GM19452 (cell line): ENCODE results near the gene MDFIC.

Experiments
- ATAC-seq: cut with Tn5 transposase; IDR thresholded peaks from one replicate; pipeline ENCODE4 v1.9.1; 2021; ENCODE audit not compliant: unreplicated experiment

MDFIC gene

GRCh38 chr7:114925434-114925833 lies 3.5 kb downstream of the MDFIC start:
- ATAC-seq = no peak

GRCh38 chr7:114928060-114928459 lies 6.2 kb downstream of the MDFIC start:
- no peak for ATAC-seq

DNA sequence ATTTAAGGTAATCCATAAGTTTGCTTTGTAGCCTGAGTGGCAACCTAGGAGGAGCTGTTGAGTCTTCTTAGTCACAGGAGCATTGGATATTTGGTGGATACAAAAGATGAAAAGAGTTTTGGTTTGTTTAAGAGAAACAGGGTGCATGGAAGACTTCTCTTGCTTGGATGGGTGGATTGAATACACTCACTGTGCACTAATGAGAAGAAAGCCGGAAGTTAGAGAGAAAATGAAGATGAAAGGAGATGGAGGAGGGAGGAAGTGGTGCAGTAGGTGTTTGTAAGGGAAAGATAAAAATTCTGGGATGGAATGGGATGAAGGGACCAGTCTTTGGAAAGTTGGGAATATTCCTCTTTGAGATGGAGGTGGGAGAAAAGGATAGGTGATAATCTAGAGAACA lies 7.7 kb downstream of the MDFIC start:
- no peak for ATAC-seq

DNA sequence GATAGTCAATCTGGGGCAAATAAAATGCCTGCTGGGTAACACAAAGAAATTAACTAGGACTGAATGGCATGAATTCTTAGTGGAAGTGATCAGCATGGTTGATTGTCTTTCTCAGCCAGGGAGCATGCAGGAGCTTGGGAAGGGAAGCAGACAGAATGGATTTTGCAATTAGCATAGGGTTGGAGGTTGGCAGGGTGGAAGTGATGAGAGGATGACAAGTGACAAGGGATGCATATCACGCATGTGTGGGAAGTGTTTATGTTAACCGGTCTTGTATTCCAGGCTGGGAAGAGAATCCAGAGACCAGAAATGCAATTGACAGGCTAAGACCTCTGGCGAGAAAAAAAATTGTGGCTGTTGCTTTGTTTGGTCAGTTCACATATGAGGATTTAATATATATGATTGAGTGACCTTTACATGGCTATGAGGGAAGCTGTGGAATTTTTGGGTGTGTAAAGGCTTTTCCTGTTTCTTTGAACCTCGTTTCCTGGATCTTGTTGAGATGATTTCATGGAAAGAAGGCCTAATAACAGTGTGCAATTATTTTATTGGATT lies 8.3 kb downstream of the MDFIC start:
- no peak for ATAC-seq

DNA sequence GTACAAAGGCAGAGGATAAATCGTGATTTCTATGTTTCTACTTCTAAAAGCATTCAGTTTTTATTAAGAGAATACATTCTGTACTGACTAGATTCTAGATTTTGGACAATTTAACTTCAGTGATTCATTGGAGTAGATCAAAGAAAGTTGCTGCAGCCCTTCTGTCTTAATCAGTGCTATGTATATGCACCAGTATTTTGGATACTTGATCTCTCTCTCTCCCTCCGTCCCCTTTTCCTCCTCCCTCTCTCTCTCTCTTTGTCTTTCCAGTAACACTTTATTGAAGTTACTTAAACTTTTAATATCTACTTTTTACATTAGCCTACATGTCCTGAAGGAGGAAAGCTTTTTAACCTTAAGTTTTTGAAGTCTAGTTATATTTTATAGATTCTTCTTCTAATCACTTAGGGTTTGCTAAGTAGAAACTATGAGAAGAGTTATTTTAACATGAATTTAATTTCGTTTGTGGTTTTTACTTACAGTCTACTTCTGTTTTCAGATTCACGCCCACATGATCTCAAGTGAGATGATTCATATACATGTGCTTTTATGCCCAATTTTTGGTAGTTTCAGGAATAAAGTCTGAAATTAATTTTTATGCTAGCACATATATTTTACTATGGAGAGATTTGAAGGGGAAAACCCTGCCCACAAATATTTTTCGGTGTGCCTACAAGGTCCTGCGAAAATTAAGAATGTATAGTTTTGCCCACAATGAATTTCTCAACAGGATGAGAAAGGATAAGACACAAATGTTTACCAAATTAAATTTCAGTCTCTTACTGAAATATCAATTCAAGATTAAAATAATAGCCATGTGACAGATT lies 9.1 kb downstream of the MDFIC start:
- peak; percentile 57 for ATAC-seq

DNA sequence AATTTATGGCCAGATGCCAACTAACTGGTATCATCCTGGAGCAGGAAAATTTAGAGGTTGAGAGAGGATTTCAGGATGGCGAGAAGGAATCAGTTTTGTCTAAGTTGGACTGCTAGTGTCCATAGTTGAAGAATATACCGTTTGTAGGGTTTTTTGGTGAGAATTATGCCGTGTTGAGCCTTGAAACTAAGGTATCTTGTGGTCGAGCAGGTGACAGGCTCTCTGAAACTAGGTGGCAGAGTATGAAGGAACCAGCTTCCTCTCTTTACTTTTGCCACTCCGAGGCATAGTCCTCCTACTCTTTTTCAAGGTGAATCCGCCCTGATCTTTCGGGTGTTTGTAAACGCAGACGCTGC lies 9.7 kb downstream of the MDFIC start:
- ATAC-seq = peak; percentile 74

GRCh38 chr7:114932991-114933390 lies 11.1 kb downstream of the MDFIC start:
- ATAC-seq = no peak

- ATAC-seq = no peak
These were observed 11.8 kb downstream of the MDFIC start for GRCh38 chr7:114933658-114934057.

DNA sequence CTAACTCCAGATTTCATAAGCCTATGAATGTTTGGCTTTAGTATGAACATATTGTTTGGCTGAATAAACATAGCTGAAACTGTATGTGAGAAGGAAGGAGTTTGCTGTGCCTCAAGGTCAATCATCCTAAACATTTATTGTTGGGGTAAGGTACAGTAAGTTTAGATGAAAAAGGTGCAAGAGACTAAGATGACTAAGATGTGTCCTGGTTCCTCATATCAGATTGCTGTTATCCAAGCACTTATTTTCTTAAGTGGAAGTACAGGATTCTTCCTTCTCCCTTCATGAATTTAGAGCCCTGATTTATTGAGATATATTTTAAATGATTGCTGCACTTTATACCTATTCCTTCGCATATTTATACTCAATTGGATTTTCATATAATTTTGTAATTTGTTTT lies 12.2 kb downstream of the MDFIC start:
- ATAC-seq = no peak

GRCh38 chr7:114934713-114935112 lies 12.8 kb downstream of the MDFIC start:
- no peak for ATAC-seq

- ATAC-seq = no peak
These were observed 14.6 kb downstream of the MDFIC start for GRCh38 chr7:114936471-114936870.

- no peak for ATAC-seq
These were observed 15.6 kb downstream of the MDFIC start for GRCh38 chr7:114937446-114937845.

DNA sequence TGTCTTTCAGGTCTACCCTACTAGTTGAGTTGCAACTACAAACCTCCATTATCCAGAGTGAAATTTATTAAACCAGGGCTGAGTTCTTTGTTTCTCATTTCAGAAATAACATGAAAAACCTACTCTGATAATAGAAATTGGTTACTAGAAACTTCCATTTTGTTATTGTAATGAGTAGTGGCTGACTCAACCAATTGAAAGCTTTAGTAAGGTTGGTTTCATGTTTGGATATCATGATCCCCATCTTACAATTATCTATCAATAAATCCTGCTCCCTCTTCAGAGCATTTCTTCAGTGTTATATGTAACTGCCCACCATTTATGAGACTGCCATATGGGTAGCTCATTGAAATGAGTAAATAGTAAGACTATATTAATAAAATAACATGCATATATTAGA lies 16.9 kb downstream of the MDFIC start:
- no peak for ATAC-seq

- no peak for ATAC-seq
These were observed 17.7 kb downstream of the MDFIC start for GRCh38 chr7:114939484-114940097.

DNA sequence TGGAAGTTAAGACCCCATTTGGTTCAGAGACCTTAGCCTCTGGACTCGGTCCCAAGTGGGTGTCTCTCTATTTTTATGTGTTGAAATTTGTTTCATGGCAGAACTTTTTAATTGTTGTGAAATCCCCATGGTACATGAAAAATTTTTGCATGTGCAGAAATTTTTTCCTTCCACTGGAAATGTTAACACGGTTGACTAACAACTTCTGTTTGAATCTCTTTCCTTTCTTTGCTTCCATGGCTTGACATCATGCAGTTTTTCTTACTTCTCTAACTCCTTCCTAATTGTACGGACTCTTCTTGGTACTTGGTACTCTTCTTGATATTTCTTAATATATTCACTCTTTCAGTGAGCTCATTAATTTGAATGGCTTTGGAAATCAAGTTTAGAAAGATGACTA lies 18.3 kb downstream of the MDFIC start:
- no peak for ATAC-seq

GRCh38 chr7:114941692-114942091 lies 19.8 kb downstream of the MDFIC start:
- peak; percentile 55 for ATAC-seq

GRCh38 chr7:114942446-114943175 lies 20.7 kb downstream of the MDFIC start:
- ATAC-seq = peak; percentile 47

GRCh38 chr7:114943530-114943929 lies 21.6 kb downstream of the MDFIC start:
- no peak for ATAC-seq

GRCh38 chr7:114943953-114944744 lies 22.3 kb downstream of the MDFIC start:
- ATAC-seq = no peak

DNA sequence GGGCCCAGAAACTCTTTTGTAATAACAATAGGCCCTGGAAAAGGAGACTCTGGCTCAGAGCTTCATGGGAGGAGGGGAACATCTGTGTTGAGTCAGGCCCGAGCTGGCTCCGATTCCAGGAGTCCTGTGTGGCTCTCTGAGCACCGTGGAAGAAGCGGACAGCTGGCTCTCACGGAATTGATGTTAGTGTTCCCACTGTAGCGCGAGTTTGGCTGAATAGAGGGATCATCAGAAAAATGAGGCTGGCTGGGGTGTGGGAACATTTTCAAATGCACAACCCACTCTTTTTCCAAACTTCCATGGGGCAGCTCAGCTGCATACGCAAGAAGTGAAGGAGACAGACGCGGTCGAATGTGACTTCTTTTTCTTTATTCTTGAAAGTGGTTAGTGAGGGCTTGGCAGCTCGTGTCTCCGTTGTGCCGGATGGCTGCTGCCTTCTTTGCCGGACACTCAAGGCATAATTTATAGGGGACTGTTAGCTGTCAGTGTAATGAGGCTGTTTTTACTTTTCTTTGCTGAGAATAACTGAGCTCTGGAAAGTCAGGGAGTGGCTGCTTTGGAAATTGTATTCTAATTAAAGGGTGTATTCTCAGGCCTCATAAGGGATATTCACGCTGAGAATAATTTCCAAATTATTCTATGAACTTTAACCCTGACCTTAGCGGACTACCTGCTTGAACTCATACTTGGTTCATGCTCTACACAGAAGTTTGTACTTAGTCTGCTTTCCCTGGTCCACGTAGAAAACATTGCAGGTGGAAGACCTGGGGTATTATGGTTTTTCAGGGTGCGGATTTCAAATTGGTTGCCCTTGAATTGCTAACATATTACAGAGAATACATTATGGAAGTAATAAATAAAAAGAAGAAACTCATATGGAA lies 23.1 kb downstream of the MDFIC start:
- ATAC-seq = no peak
